Testis (tissue), 3 donors: ENCODE measurements around the gene EI24. TPM values are rescaled to one million over a fixed set of nuclear protein-coding genes. Genes with fewer than 3 reads are reported as not detected.
"Not testable (repeated sequence)": the region's sequence is repeated elsewhere in the genome, so short reads cannot be mapped to it uniquely, and the experiment has no call there.

Source experiments
- DNase-seq: peaks from one replicate; pipeline ENCODE4 v3.0.0-alpha.2; 2019
- H3K27ac ChIP-seq, 2 donors: fragments of 200-600 bp; sonication (generic); one replicate each; pipeline ENCODE4 v1.5.1; 2019
- H3K27me3 ChIP-seq: fragments of 200-600 bp; sonication (generic); one replicate; pipeline ENCODE4 v1.5.1; 2019
- H3K36me3 ChIP-seq: fragments of 200-600 bp; sonication (generic); one replicate; pipeline ENCODE4 v1.5.1; 2017; ENCODE audit warnings: low read depth; ENCODE audit errors: missing control alignments
- H3K4me1 ChIP-seq: fragments of 200-600 bp; sonication (generic); one replicate; pipeline ENCODE4 v1.5.1; 2019
- H3K4me3 ChIP-seq, 2 donors: fragments of 200-600 bp; sonication (generic); one replicate each; pipeline ENCODE4 v1.5.1; 2017 to 2019
- H3K9me3 ChIP-seq: fragments of 200-600 bp; sonication (generic); one replicate; pipeline ENCODE4 v1.5.1; 2017
- POLR2A ChIP-seq: fragments of 450-650 bp; IDR thresholded peaks from one replicate; pipeline ENCODE4 v1.6.1; 2017; ENCODE audit warnings: antibody characterized with exemption, mild to moderate bottlenecking, moderate library complexity
- WGBS, 2 donors: methylation state at CpG; one replicate each; pipeline ENCODE4 v1.1.5; 2018; 5-methylcytosine and 5-hydroxymethylcytosine counted together
- intact Hi-C: fragments of 100-400 bp; cut with DNase I; formaldehyde crosslinking; loops from one replicate; pipeline ENCODE4 v1.15.1; 2023; ENCODE audit warnings: low total_unique reads
- polyA plus RNA-seq: library from polyadenylated mRNA; stranded (reverse); fragments of 350-450 nt; fragmentation: Illumina TruSeq; extraction: RNeasy Lipid Tissue Mini Kit (QIAGEN cat#74804); gene quantifications from one replicate; pipeline ENCODE4 v1.2.3, GENCODE V29; 2014; ENCODE audit warnings: low read depth, low replicate concordance; ENCODE audit not compliant: insufficient read depth
- total RNA-seq, 2 donors: library from RNA; depleted of rRNA; stranded (reverse); fragments of >200 nt; gene quantifications; one replicate each; pipeline ENCODE4 v1.2.3, GENCODE V29; 2016
- TF ChIP-seq, protein P1 (sequence below), 3 experiments: fragments of 450-650 bp in 2 of 3; fragments of 200-600 bp in 1 of 3; sonication (generic) in 1 of 3; IDR thresholded peaks; one replicate each; pipeline ENCODE4 v1.5.1; 2016 to 2019; ENCODE audit warnings: antibody characterized with exemption in 3 of 3, mild to moderate bottlenecking in 2 of 3, moderate library complexity in 1 of 3

The EI24 gene
- total and polyA plus RNA-seq, 3 donors from 2014 or later = 35.6 to 91.2 (median 36.8) TPM

DNA sequence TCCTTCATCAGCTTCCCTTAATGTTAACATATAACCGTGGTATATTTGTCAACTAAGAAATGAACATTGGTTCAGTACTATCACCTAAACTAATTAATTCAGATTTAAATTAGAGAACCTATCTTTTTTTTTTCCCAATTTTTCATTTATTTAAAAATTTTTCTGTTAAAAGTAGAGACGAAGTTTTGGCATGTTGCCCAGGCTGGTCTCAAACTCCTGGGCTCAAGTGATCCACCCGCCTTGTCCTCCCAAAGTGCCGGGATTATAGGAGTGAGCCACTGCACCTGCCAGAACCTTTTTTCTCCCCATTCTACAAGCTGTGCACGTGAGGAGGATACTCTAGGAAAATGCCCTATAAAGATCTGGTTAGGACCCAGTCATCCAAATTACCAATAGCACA is 3.6 kb downstream of the EI24 start:
- DNase-seq = no peak
- TF ChIP-seq, protein P1, sequence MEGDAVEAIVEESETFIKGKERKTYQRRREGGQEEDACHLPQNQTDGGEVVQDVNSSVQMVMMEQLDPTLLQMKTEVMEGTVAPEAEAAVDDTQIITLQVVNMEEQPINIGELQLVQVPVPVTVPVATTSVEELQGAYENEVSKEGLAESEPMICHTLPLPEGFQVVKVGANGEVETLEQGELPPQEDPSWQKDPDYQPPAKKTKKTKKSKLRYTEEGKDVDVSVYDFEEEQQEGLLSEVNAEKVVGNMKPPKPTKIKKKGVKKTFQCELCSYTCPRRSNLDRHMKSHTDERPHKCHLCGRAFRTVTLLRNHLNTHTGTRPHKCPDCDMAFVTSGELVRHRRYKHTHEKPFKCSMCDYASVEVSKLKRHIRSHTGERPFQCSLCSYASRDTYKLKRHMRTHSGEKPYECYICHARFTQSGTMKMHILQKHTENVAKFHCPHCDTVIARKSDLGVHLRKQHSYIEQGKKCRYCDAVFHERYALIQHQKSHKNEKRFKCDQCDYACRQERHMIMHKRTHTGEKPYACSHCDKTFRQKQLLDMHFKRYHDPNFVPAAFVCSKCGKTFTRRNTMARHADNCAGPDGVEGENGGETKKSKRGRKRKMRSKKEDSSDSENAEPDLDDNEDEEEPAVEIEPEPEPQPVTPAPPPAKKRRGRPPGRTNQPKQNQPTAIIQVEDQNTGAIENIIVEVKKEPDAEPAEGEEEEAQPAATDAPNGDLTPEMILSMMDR (IDR thresholded peaks at IDR 0.05) = no peak
- TF ChIP-seq POLR2A = no peak
- no peak overlapping the region for H3K27ac ChIP-seq
- H3K36me3 ChIP-seq = no peaks in the 10 kb centered on the region
- intact Hi-C loops = no loop called here
- H3K9me3 ChIP-seq = no peaks in the 10 kb centered on the region
- no peaks in the 10 kb centered on the region for H3K27me3 ChIP-seq
- WGBS, 2 donors = 80 to 85% methylated on average over 5 of the region's 5 CpGs
- peaks cover 13% of the 10 kb centered on the region for H3K4me1 ChIP-seq
- H3K4me3 ChIP-seq = no peak overlapping the region

DNA sequence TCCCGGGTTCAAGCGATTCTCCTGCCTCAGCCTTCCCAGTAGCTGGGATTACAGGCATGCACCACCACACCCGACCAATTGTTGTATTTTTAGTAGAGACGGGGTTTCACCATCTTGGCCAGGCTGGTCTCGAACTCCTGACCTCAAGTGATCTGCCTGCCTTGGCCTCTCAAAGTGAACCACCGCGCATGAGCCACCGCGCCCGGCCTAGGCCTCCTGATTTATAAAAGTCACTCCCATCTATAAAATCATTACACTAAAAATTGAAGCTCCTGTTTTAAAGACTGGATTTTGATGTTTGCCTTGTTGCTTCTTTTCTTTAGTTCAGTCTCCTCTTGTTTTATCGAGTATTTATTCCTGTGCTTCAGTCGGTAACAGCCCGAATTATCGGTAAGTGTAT is 7.9 kb downstream of the EI24 start:
- WGBS, 2 donors = 96 to 97% methylated on average over 14 of the region's 14 CpGs
- H3K9me3 ChIP-seq, H3K27me3 ChIP-seq, H3K4me1 ChIP-seq, H3K4me3 ChIP-seq, intact Hi-C loops, DNase-seq, H3K27ac ChIP-seq, H3K36me3 ChIP-seq: not testable (repeated sequence)

DNA sequence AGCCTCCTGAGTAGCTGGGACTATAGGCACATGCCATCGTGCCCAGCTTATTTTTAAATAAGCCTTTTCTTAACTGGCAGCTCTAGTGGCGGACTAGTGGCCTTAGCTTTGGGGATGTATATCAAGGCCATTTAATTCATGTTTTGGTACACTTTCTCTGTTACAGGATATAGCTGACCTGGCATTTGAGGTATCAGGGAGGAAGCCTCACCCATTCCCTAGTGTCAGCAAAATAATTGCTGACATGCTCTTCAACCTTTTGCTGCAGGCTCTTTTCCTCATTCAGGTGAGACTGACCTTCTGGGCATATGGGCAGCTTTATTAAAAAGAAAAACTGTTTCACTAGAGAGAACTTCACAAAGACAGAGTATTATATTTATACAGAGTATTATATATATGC is 9.5 kb downstream of the EI24 start:
- Histone ChIP-seq H3K27ac (no peak overlapping the region), H3K27me3 (no peaks in the 10 kb centered on the region), H3K4me1 (no peaks in the 10 kb centered on the region), H3K9me3 (no peaks in the 10 kb centered on the region), H3K4me3 (no peak overlapping the region), H3K36me3 (no peaks in the 10 kb centered on the region)
- intact Hi-C loops = no loop called here
- TF ChIP-seq POLR2A = no peak
- TF ChIP-seq, protein P1 (IDR thresholded peaks at IDR 0.05) = no peak
- 97 to 100% methylated on average over 2 of the region's 2 CpGs for WGBS, 2 donors
- no peak for DNase-seq

DNA sequence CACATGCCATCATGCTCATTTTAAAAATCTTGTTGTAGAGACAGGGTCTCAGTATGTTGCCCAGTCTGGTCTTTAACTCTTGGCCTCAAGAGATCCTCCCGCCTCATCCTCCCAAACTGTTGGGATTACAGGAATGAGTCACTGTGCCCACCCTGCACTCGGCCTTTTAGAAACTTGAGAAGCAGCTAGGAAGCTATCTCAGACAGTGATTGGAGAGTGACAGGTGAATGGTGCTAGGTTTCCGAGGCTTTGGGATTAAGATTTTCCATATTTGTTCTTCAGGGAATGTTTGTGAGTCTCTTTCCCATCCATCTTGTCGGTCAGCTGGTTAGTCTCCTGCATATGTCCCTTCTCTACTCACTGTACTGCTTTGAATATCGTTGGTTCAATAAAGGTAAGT is 10.5 kb downstream of the EI24 start:
- Histone ChIP-seq H3K27ac (no peak overlapping the region), H3K9me3 (no peaks in the 10 kb centered on the region), H3K4me1 (no peaks in the 10 kb centered on the region), H3K4me3 (no peak overlapping the region), H3K27me3 (no peaks in the 10 kb centered on the region), H3K36me3 (no peaks in the 10 kb centered on the region)
- no peak for DNase-seq
- TF ChIP-seq POLR2A = no peak
- TF ChIP-seq, protein P1 (IDR thresholded peaks at IDR 0.05) = no peak
- intact Hi-C loops = no loop called here
- 94 to 95% methylated on average over 5 of the region's 5 CpGs for WGBS, 2 donors

DNA sequence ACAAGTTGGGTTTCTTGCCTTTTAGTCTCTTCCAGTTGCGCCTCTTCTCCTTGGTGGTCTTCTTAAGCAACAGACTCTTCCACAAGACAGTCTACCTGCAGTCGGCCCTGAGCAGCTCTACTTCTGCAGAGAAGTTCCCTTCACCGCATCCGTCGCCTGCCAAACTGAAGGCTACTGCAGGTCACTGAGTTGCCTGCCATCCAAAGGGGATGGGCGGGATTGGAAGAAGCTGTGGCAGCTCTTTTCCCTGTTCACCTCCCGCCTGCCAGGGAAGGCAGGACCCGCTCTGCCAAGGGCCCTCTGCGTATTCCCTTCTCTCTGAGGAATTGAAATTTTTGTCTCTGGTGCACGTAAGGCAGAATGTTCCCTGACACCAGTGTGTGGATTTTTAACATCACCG is 14.2 kb downstream of the EI24 start:
- Histone ChIP-seq H3K36me3 (no peaks in the 10 kb centered on the region), H3K27me3 (no peaks in the 10 kb centered on the region), H3K27ac (no peak overlapping the region), H3K4me1 (no peaks in the 10 kb centered on the region), H3K4me3 (no peak overlapping the region), H3K9me3 (no peaks in the 10 kb centered on the region)
- no peak for DNase-seq
- intact Hi-C loops = no loop called here
- WGBS, 2 donors = 95 to 96% methylated on average over 11 of the region's 11 CpGs
- TF ChIP-seq, protein P1 (IDR thresholded peaks at IDR 0.05) = no peak
- TF ChIP-seq POLR2A = no peak
